Left lung (tissue), 10 donors: Measurements from ENCODE around the gene SCD. TPM values are rescaled to one million over a fixed set of nuclear protein-coding genes. Genes with fewer than 3 reads are reported as not detected.

Experiments
- ATAC-seq: fragments of 200-7000 bp; cut with Tn5 transposase; one replicate; pipeline ENCODE4 v1.9.1; 2020; ENCODE audit warnings: moderate library complexity
- DNase-seq, 4 donors: peaks; one replicate each; pipeline ENCODE4 v3.0.0-alpha.2; 2013 to 2020
- H3K27ac ChIP-seq, 2 donors: fragments of 200-600 bp; sonication (generic) in 1 of 2; one replicate each; pipeline versions ENCODE4 v1.5.0 to v1.8.0; 2020 to 2021
- H3K27me3 ChIP-seq, 2 donors: fragments of 200-600 bp; sonication (generic) in 1 of 2; one replicate each; pipeline versions ENCODE4 v1.5.0 to v1.8.0; 2020 to 2021
- H3K36me3 ChIP-seq, 2 donors: fragments of 200-600 bp; sonication (generic) in 1 of 2; one replicate each; pipeline versions ENCODE4 v1.5.0 to v1.8.0; 2020 to 2021
- H3K4me1 ChIP-seq, 2 donors: fragments of 200-600 bp; one replicate each; pipeline ENCODE4 v1.8.0; 2021
- H3K4me3 ChIP-seq, 2 donors: fragments of 200-600 bp; sonication (generic) in 1 of 2; one replicate each; pipeline versions ENCODE4 v1.5.0 to v1.8.0; 2020 to 2021; ENCODE audit warnings: mild to moderate bottlenecking in 1 of 2
- H3K9me3 ChIP-seq, 2 donors: fragments of 200-600 bp; sonication (generic) in 1 of 2; one replicate each; pipeline versions ENCODE4 v1.5.0 to v1.8.0; 2020 to 2021
- intact Hi-C, 2 donors: fragments of 100-400 bp; cut with DNase I; formaldehyde crosslinking; loops; one replicate each; pipeline versions ENCODE4 v1.11.2 to v1.14.2; 2022
- polyA plus RNA-seq, 6 donors: library from polyadenylated mRNA; unstranded; fragments of 120-200 nt; gene quantifications; one replicate each; pipeline ENCODE4 v1.2.1, GENCODE V29; 2013; ENCODE audit not compliant: insufficient read length in 6 of 6
- total RNA-seq, 2 donors: library from RNA; stranded (reverse); fragmentation: NEBNext Ultra II Directional; extraction: Animal tissue kit (Norgen Biotek cat#: 25700); gene quantifications; one replicate each; pipeline ENCODE4 v1.2.1, GENCODE V29; 2021
- TF ChIP-seq, protein P1 (sequence below), 2 donors: fragments of 200-600 bp; sonication (generic) in 1 of 2; IDR thresholded peaks; one replicate each; pipeline versions ENCODE4 v1.5.0 to v1.8.0; 2021; ENCODE audit warnings: antibody characterized with exemption in 2 of 2
- donor health status: DM: no; HTN: yes; CAD: no.
- donor health status: DM: no; HTN: no; CAD: no.

The SCD gene
- total and polyA plus RNA-seq, 8 donors, result 17.3 to 529 (median 30.2) TPM

DNA sequence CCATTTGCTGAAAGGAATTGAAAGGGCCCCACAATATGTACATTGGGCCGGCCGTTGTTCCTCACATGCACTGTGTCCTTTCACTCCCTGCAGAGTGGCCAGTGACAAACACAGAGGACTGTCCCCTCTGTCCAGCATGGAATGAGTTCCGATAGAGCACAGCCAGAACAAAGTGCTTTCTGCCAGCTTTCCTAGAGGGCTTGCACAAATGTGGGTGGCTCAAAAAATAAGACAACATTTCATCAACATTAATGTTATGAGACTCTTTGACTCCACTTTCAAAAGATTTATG lies 19.4 kb upstream of the SCD start:
- Histone ChIP-seq H3K4me3 (no peak overlapping the region), H3K27ac (no peak overlapping the region), H3K27me3 (peaks cover 0 to 13% of the 10 kb centered on the region in 2 donors), H3K4me1 (peaks cover 0 to 8% of the 10 kb centered on the region in 2 donors), H3K9me3 (no peaks in the 10 kb centered on the region), H3K36me3 (no peaks in the 10 kb centered on the region)
- TF ChIP-seq, protein P1, sequence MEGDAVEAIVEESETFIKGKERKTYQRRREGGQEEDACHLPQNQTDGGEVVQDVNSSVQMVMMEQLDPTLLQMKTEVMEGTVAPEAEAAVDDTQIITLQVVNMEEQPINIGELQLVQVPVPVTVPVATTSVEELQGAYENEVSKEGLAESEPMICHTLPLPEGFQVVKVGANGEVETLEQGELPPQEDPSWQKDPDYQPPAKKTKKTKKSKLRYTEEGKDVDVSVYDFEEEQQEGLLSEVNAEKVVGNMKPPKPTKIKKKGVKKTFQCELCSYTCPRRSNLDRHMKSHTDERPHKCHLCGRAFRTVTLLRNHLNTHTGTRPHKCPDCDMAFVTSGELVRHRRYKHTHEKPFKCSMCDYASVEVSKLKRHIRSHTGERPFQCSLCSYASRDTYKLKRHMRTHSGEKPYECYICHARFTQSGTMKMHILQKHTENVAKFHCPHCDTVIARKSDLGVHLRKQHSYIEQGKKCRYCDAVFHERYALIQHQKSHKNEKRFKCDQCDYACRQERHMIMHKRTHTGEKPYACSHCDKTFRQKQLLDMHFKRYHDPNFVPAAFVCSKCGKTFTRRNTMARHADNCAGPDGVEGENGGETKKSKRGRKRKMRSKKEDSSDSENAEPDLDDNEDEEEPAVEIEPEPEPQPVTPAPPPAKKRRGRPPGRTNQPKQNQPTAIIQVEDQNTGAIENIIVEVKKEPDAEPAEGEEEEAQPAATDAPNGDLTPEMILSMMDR (IDR thresholded peaks at IDR 0.05), result no peak
- DNase-seq (no peak), ATAC-seq (no peak)
- intact Hi-C loops, result no loop called here

DNA sequence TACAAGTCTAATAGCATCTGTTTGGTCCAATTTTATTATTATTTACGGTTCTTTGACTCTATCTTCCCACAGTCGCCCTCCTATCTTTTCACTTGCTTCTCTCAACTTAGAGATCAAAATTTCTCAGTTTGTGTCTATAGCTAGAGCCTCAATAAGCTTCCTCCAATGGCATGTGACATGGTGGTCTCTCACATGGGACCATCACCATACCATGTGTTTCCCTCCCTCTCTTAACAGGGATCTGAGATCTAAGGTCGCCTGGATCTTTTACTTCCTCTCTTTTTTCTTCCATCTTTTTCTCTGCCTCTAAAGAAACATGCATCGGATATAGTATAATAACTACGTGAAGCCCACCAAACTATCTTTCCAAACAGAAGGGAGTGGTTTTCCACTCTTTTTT lies 18.8 kb upstream of the SCD start:
- Histone ChIP-seq H3K27me3 (peaks cover 0 to 13% of the 10 kb centered on the region in 2 donors), H3K4me3 (no peak overlapping the region), H3K27ac (no peak overlapping the region), H3K4me1 (peaks cover 0 to 8% of the 10 kb centered on the region in 2 donors), H3K9me3 (no peaks in the 10 kb centered on the region), H3K36me3 (no peaks in the 10 kb centered on the region)
- no peak for DNase-seq
- TF ChIP-seq, protein P1 (IDR thresholded peaks at IDR 0.05), result no peak
- intact Hi-C loops, result no loop called here
- no peak for ATAC-seq

DNA sequence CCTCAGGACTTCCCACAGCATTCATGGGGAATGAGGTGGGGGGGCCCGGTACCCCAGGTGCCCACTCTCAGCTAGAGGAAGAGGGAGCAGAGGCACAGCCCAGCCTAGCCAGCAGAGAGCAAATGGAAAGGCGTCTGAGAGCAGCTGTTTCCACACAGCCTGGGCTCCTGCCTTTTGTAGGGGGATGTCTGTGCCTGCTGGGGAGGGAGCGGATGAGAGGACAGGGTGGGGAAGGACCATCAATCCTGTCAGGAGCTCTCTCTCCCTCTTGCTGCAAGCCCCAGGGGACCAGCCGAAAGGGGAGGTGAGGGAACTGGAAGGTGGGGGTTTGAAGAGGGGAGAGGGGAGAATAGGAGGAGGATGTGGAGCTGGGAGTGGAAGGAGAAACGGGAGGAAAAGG lies 17.0 kb upstream of the SCD start, which contains the start of gene PKD2L1:
Gene PKD2L1 (minus strand): TSS at position 150 of the 400 bp plus-strand sequence. CDS start 125 bp downstream, at position 25.
- H3K36me3 ChIP-seq, result no peaks in the 10 kb centered on the region
- H3K4me3 ChIP-seq, result no peak within 1 kb of the TSS
- intact Hi-C loops, result loop anchor here in 1 of 2 donors (10.0 kb wide), 1 partner anchor 185 kb away; the partner anchor contains the start of gene SEC31B
- TF ChIP-seq, protein P1 (IDR thresholded peaks at IDR 0.05), result no peak
- no peaks in the 10 kb centered on the region for H3K9me3 ChIP-seq
- DNase-seq (no peak), ATAC-seq (no peak)
- no peak within 1 kb of the TSS for H3K27ac ChIP-seq
- H3K27me3 ChIP-seq, result peaks cover 0 to 13% of the 10 kb centered on the region in 2 donors
- H3K4me1 ChIP-seq, result peaks cover 0 to 12% of the 10 kb centered on the region in 2 donors

DNA sequence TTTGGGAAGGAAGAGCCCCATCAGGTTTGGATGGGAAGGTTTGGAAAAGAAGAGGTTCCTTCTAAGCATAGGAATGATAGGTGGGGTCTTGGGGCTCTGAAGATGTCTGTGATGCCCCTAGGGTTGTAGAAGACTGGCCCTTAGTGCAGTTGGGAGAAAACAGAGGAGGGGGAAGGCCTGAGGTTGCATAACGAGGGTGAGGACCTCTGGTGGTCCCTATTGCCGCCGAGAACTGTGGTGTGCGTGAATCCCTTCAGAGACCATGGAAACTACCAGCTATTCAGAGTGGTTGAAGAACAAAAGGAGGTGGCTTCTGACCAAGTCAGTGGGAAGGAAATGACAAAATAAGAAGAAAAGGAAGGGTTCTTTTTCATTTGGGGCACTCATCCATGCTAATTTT lies 13.9 kb upstream of the SCD start:
- ATAC-seq, result no peak
- no peak overlapping the region for H3K4me3 ChIP-seq
- H3K27ac ChIP-seq, result no peak overlapping the region
- TF ChIP-seq, protein P1 (IDR thresholded peaks at IDR 0.05), result no peak
- H3K9me3 ChIP-seq, result no peaks in the 10 kb centered on the region
- peaks cover 0 to 5% of the 10 kb centered on the region in 2 donors for H3K4me1 ChIP-seq
- no peaks in the 10 kb centered on the region for H3K36me3 ChIP-seq
- DNase-seq, result no peak
- intact Hi-C loops, result loop anchor here in 1 of 2 donors (10.0 kb wide), 1 partner anchor 182 kb away; the partner anchor contains the start of gene SEC31B
- peaks cover 0 to 13% of the 10 kb centered on the region in 2 donors for H3K27me3 ChIP-seq

DNA sequence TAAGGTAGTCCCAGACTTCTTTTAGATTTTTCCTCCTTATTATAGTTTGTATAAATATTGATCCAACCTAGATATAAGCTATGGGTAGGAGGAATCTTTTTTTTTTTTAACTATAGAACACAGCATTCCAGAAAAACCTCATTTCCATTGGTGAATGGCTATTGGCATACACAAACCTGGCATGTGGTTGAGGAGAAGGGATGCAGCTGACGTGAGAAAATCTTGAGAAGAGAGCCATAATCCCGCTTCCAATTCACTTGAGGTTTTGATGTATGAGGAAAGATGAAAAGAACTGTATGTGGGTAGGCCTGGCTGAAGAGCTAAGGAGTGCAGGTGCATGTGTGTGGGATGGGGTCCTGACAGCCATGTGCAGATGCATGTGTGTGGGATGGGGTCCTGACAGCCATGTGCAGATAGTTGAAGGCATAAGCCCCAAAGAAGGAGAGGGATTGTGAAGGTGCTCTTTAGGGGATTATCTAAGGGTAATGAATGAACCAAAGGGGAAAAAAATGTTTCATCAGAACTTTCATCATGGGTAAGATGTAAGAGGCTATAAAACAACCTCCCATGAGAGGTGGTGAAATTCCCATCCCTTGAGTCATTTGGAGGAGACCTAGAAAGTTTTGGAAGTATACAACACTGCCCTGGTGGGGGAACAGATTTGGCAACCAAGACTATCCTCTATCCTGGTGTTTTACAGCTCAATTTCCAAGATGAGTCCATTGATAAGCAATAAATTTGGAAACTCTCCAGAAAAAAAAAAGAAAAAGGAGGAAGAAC lies 13.2 kb upstream of the SCD start:
- Histone ChIP-seq H3K27me3 (peaks cover 0 to 13% of the 10 kb centered on the region in 2 donors), H3K27ac (no peak overlapping the region), H3K4me1 (peaks cover 0 to 11% of the 10 kb centered on the region in 2 donors), H3K4me3 (no peak overlapping the region), H3K9me3 (no peaks in the 10 kb centered on the region), H3K36me3 (no peaks in the 10 kb centered on the region)
- intact Hi-C loops, result loop anchor here in 1 of 2 donors (10.0 kb wide), 1 partner anchor 181 kb away; the partner anchor contains the start of gene SEC31B
- no peak for DNase-seq
- ATAC-seq, result no peak
- TF ChIP-seq, protein P1 (IDR thresholded peaks at IDR 0.05), result no peak
